ENCODE results near the gene WSB2. TPM values are rescaled to one million over a fixed set of nuclear protein-coding genes. Genes with fewer than 3 reads are reported as not detected.

The WSB2 gene
- total and polyA plus RNA-seq, 2 experiments from 2014 or later: 51.5 to 86.2 TPM

- DNase-seq (ENCODE audit: low spot score): peak; percentile 62
- Histone ChIP-seq H3K9me3 (ENCODE audit: low read depth) (no peaks in the 10 kb centered on the region), H3K79me2 (no peaks in the 10 kb centered on the region), H3K9me2 (replicated peaks; ENCODE audit: insufficient read depth) (no peaks in the 10 kb centered on the region), H2AFZ (no peak overlapping the region), H3K27me3 (no peaks in the 10 kb centered on the region), H3K4me3 (no peak overlapping the region), H3K4me1 (ENCODE audit: insufficient read depth) (no peaks in the 10 kb centered on the region), H3K27ac (no peak overlapping the region), H3K4me2 (no peak overlapping the region), H3K36me3 (replicated peaks; ENCODE audit: insufficient read depth, low read depth) (no peaks in the 10 kb centered on the region), H4K20me1 (ENCODE audit: insufficient read depth, poor library complexity, severe bottlenecking) (no peaks in the 10 kb centered on the region)
- 96% methylated on average over 5 of the region's 5 CpGs for WGBS (ENCODE audit: low lambda C conversion rate, missing lambda C conversion rate)
- TF ChIP-seq EZH2 (IDR thresholded peaks at IDR 0.05; ENCODE audit: borderline replicate concordance) (no peak), EZH2phosphoT487 (IDR thresholded peaks at IDR 0.05; ENCODE audit: low read depth, severe bottlenecking, unreplicated experiment) (no peak)
- TF ChIP-seq, protein P1, sequence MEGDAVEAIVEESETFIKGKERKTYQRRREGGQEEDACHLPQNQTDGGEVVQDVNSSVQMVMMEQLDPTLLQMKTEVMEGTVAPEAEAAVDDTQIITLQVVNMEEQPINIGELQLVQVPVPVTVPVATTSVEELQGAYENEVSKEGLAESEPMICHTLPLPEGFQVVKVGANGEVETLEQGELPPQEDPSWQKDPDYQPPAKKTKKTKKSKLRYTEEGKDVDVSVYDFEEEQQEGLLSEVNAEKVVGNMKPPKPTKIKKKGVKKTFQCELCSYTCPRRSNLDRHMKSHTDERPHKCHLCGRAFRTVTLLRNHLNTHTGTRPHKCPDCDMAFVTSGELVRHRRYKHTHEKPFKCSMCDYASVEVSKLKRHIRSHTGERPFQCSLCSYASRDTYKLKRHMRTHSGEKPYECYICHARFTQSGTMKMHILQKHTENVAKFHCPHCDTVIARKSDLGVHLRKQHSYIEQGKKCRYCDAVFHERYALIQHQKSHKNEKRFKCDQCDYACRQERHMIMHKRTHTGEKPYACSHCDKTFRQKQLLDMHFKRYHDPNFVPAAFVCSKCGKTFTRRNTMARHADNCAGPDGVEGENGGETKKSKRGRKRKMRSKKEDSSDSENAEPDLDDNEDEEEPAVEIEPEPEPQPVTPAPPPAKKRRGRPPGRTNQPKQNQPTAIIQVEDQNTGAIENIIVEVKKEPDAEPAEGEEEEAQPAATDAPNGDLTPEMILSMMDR (IDR thresholded peaks at IDR 0.05; ENCODE audit: poor library complexity): peak; percentile 46
Measured at GRCh38 chr12:118034429-118035189, 26.4 kb downstream of the WSB2 start.

GRCh38 chr12:118033902-118034301 is 27.1 kb downstream of the WSB2 start:
- Histone ChIP-seq H3K9me3 (ENCODE audit: low read depth) (no peaks in the 10 kb centered on the region), H3K36me3 (replicated peaks; ENCODE audit: insufficient read depth, low read depth) (no peaks in the 10 kb centered on the region), H3K9me2 (replicated peaks; ENCODE audit: insufficient read depth) (no peaks in the 10 kb centered on the region), H4K20me1 (ENCODE audit: insufficient read depth, poor library complexity, severe bottlenecking) (no peaks in the 10 kb centered on the region), H3K4me3 (no peak overlapping the region), H3K27me3 (no peaks in the 10 kb centered on the region), H3K27ac (no peak overlapping the region), H2AFZ (no peak overlapping the region), H3K4me2 (no peak overlapping the region), H3K4me1 (ENCODE audit: insufficient read depth) (no peaks in the 10 kb centered on the region), H3K79me2 (no peaks in the 10 kb centered on the region)
- 94% methylated on average over 5 of the region's 5 CpGs for WGBS (ENCODE audit: low lambda C conversion rate, missing lambda C conversion rate)
- no peak for DNase-seq (ENCODE audit: low spot score)
- TF ChIP-seq, protein P1 (IDR thresholded peaks at IDR 0.05; ENCODE audit: poor library complexity): no peak
- TF ChIP-seq EZH2phosphoT487 (IDR thresholded peaks at IDR 0.05; ENCODE audit: low read depth, severe bottlenecking, unreplicated experiment) (no peak), EZH2 (IDR thresholded peaks at IDR 0.05; ENCODE audit: borderline replicate concordance) (no peak)

GRCh38 chr12:118033323-118033722 is 27.7 kb downstream of the WSB2 start:
- Histone ChIP-seq H3K9me3 (ENCODE audit: low read depth) (no peaks in the 10 kb centered on the region), H3K36me3 (replicated peaks; ENCODE audit: insufficient read depth, low read depth) (no peaks in the 10 kb centered on the region), H3K4me2 (no peak overlapping the region), H3K79me2 (no peaks in the 10 kb centered on the region), H3K27ac (no peak overlapping the region), H4K20me1 (ENCODE audit: insufficient read depth, poor library complexity, severe bottlenecking) (no peaks in the 10 kb centered on the region), H3K4me3 (no peak overlapping the region), H2AFZ (no peak overlapping the region), H3K27me3 (no peaks in the 10 kb centered on the region), H3K4me1 (ENCODE audit: insufficient read depth) (no peaks in the 10 kb centered on the region), H3K9me2 (replicated peaks; ENCODE audit: insufficient read depth) (no peaks in the 10 kb centered on the region)
- no peak for DNase-seq (ENCODE audit: low spot score)
- TF ChIP-seq EZH2 (IDR thresholded peaks at IDR 0.05; ENCODE audit: borderline replicate concordance): no peak
- TF ChIP-seq, protein P1 (IDR thresholded peaks at IDR 0.05; ENCODE audit: poor library complexity): no peak
- TF ChIP-seq EZH2phosphoT487 (IDR thresholded peaks at IDR 0.05; ENCODE audit: low read depth, severe bottlenecking, unreplicated experiment): no peak
- 94% methylated on average over 5 of the region's 5 CpGs for WGBS (ENCODE audit: low lambda C conversion rate, missing lambda C conversion rate)
